Astrocyte (in vitro differentiated cells and primary cell): ENCODE measurements around the gene DENND4B.

ENCODE experiments used
- EZH2 ChIP-seq: IDR thresholded peaks from 2 replicates; pipeline ENCODE4 v1.6.1; 2012; ENCODE audit warnings: mild to moderate bottlenecking, low read length, inconsistent platforms; ENCODE audit not compliant: insufficient read depth
- TF ChIP-seq, protein P1 (sequence below): IDR thresholded peaks from 2 replicates; pipeline ENCODE4 v1.5.1; 2011; ENCODE audit warnings: low read depth, mild to moderate bottlenecking, inconsistent platforms, low read length, moderate library complexity; ENCODE audit not compliant: insufficient read depth

DNA sequence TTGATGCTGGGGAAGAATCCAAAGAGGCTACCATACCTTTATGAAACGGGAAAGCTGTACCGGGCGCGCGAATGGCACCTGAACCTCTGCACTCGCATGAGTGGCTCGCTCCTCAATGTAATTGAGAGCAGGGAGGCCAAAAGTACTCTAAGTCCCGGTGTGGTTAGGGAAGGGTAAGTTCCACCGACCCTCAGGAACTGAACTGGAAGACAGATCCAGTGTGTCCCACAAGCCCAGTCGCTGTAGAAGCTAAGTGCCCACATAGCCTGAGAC lies 24.8 kb downstream of the DENND4B start:
- TF ChIP-seq, protein P1, sequence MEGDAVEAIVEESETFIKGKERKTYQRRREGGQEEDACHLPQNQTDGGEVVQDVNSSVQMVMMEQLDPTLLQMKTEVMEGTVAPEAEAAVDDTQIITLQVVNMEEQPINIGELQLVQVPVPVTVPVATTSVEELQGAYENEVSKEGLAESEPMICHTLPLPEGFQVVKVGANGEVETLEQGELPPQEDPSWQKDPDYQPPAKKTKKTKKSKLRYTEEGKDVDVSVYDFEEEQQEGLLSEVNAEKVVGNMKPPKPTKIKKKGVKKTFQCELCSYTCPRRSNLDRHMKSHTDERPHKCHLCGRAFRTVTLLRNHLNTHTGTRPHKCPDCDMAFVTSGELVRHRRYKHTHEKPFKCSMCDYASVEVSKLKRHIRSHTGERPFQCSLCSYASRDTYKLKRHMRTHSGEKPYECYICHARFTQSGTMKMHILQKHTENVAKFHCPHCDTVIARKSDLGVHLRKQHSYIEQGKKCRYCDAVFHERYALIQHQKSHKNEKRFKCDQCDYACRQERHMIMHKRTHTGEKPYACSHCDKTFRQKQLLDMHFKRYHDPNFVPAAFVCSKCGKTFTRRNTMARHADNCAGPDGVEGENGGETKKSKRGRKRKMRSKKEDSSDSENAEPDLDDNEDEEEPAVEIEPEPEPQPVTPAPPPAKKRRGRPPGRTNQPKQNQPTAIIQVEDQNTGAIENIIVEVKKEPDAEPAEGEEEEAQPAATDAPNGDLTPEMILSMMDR: no peak
- TF ChIP-seq EZH2: no peak
